NCI-H187 treated with DMSO at 0.1 percent for 48 hours (cell line): ENCODE results near the gene SORL1.
"Not testable (repeated sequence)": the region's sequence is repeated elsewhere in the genome, so short reads cannot be mapped to it uniquely, and the experiment has no call there.

ENCODE experiments used
- DNase-seq: peaks from one replicate; lab custom pipeline; 2025; lab: John Stamatoyannopoulos, UW

Gene SORL1

DNA sequence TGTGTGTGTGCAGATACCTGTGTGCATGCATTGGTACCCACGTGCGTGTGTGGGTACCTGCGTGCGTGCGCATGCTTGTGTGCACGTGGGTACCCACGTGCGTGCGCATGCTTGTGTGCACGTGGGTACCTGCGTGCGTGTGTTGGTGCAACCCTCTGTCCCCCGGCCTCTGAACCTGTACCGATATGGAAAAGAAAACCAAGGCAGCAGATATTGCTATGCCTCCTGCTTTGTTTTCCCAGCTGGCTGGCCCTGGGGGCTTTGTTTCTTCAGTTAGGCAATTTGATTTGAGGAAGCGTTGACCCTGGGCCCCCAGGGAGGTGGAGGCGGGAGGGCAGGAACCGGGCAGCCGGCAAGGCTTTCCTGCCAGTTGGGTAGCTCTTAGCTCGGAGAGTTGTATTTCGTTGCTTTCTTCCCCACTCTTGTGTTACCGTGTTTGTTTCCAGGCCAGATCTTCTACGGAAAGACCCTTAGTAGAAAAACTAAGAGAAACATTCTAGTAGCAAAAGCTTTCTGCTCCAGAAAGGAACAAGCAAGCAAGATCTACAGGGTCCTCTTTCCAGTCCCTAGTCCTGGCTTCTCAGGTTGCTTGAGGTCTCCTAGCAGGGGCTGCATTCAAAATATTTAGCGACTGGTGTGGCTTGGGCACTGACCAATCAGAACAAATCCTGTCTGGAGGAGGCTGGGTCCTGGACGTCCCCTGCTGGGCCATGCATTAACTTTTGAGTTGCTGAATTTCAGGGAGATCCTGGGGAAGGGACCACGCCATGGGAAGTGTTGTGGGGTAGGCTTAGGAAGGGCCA, 27.0 kb downstream of the SORL1 start:
- DNase-seq: no peak

GRCh38 chr11:121479698-121480238, 27.7 kb downstream of the SORL1 start:
- no peak for DNase-seq

DNA sequence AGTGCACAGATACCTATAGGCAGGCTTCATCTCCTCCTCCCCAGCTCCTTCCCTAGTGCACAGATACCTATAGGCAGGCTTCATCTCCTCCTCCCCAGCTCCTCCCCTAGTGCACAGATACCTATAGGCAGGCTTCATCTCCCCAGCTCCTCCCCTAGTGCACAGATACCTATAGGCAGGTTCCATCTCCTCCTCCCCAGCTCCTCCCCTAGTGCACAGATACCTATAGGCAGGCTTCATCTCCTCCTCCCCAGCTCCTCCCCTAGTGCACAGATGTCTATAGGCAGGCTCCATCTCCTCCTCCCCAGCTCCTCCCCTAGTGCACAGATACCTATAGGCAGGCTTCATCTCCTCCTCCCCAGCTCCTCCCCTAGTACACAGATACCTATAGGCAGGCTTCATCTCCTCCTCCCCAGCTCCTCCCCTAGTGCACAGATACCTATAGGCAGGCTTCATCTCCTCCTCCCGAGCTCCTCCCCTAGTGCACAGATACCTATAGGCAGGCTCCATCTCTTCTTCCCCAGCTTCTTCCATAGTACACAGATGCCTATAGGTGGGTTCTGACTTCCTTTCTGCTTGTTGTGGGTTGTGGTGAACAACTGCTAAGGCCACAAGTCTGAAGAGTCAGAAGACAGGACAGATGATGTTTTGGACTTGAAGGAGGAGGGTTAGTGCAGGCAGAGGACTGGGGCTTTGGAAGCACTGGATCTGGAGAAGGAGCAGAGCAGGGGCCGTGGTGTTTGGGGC, 29.5 kb downstream of the SORL1 start:
- DNase-seq: not testable (repeated sequence)

DNA sequence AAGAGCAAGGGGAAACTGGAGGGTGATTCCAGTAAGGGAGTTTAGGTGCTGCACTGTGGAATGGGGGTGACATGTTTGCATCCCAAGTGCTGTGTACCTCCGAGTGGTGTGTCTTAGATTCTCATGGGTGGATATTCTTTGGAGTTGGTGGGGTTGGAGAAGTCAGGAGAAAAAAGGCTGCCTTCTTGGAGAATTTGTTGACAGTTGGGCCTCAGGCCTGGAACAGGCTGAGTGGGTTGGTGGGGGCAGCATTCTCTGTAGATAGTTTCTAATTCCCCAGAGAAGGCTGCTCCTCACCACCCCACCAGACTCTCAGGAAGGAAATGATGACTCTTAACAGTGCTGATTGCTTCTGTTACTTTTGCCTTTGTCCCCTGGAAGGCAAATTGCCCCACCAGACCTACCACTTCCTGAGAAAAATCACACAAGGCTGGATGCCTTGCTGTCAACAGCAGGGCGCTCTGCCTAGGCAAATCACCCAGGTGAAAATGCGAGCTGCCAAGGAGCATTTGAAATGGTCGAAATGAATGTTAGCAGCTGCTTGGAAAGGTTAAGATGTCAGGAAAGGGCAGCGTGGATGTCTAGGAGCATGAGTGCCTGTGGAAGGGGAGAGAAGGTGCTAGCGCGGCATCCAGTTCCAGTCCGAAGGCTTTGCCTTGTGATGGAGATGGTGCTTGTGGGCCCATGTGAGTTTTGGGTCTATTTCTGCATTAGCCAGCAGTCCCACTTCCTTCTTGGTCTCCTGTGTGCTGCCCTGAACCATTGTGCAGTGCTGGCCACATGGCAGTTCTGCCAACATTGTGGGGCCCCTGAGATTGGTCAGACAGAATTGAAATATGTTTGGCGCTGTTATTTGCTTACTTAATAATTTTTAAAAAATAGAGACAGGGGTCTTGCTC, 30.4 kb downstream of the SORL1 start:
- no peak for DNase-seq

DNA sequence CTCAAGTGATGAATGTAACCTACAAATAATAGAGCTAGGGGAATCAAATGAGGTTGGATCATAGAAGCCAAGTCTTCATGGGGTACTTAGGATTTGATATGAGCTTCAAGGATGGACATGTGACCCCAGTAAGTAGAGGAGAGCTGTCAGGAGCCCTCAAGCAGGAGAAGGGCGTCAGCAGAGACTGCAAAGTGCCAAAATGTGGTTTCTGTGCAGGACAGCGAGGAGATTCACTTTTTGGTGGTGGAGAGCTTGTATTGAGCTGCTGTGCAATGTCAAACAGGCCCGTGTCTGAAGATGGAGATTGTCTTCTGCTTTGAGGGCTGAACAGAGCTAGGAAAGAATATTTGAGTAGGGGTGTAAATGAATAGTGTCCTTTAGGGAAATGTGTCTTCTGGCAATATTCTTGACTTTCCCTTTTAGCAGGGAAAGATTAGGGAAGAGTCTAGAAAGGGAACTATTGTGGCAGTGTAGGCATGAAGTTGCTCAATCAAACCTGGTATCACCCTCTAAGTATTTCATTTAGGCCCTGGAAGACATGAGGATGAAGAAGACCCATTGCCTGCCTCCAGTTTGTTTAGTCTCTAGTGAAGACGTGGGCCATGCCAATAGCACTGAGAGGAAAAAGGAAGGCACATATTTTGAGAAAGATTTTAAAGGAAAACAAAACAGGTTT, 31.8 kb downstream of the SORL1 start:
- DNase-seq: no peak

- no peak for DNase-seq
Observed at GRCh38 chr11:121485216-121485615, 33.1 kb downstream of the SORL1 start.

DNA sequence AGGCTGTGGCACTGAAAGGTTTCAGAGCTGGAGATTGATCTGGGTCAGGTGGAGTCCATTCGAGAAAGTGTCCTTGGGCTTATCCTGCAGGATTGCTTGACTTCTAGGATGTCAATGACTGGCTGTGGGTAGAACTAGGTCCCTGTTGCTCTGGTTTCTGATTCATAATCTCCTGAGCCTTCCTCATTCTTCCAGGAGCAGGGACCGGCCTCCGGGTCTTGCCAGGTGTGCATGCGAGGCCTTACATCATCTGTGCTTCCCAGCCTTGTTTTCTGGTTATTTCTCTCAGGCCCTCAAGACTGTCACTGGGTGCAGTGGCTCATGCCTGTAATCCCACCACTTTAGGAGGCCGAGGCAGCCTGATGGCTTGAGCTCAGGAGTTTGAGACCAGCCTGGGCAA, 33.9 kb downstream of the SORL1 start:
- DNase-seq: no peak

GRCh38 chr11:121487191-121487590, 35.1 kb downstream of the SORL1 start:
- peak; percentile 35 for DNase-seq

DNA sequence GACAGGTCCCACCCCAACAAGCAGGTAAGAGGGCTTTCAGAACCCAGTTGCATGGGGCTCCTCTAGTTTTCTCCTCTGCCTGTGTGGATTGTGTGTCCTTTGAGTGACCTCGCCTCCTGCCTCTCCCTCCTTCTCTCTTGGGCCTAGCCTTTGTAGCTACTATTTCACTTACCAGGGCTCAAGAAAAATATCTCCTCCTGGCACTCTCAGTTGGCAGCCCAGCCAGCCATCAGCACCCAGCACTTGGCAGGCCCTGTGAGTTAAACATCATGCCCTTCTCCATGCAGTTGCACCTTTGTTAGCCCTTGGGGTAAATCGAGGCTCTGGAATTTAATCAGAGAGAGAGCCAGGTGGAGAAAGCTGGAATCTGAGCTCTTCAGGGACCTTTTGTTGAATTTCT, 36.1 kb downstream of the SORL1 start:
- no peak for DNase-seq

GRCh38 chr11:121488641-121489040, 36.5 kb downstream of the SORL1 start:
- no peak for DNase-seq

- no peak for DNase-seq
Observed at GRCh38 chr11:121489823-121490222, 37.7 kb downstream of the SORL1 start.

DNA sequence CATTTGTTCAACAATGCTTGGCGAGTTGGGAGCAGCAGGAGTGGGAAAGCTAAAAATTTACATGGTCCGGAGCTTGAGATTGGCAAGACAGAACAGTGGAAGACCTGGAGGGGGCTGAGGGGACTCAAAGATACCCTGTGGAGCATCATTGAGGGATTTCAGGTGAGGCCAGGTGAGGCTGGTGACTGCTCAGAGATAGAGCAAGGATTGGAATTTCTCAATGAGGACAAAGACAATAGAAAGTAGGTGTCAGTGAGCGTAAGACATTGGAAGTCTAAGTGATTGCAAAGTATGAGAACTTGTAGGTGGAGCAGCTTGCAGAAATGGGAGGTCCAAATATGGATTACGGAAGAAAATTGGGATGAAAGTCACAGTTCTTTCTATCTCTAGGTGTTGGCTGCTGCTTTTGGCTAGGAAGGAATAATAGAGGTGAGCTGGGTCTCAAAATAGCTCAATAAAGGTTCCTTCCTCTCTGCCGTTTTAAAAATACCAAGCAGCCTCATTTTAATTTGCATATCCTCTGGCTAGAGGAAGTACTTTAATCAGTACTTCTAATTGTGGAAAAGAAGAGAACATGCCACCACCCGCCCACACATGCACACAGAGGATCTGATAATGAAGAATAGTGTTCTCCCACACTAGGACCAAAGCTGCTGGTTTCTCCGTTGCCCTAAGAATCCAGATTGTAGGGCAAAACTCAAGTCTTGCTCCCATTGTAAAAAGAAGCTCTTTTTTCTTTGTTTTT, 42.4 kb downstream of the SORL1 start:
- no peak for DNase-seq

DNA sequence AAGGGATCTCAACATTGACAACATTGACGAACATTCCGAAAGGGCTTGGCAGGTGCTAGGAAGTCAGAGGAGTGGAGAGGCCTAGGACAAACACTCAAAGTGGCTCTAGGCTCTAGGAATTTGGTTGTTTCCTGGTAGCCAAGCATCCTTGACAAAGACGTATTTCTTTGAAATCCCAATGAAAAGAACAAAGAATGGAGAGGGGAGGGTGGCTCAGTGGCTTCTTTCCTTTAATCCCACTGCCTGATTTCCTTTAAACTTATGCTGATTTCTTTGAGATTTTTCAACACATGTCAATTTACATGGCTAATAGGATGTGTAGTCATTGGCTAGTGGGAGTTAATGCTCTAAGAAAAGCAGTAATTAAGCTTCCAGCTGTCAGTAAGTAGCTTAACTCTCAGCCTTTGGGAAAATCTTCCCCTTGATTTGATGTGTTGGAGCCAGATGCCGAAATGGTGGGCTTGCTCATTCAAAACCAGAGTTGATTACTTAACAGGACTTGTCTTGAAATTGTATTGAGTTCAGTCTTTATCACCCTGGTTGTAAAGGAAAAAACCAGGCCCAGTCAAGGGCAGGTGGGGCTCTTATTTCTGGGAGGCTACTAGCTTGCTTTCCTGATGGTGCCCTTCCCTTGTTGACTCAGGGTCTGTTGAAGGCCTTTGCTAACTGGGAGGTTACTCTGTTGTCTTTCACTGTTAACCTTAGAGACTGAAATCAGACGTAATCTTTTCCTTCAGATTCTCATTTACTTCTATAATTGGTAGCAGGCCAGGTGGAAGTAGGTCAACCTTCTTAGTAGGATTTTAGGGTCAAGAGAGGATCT, 45.3 kb downstream of the SORL1 start:
- DNase-seq: no peak

DNA sequence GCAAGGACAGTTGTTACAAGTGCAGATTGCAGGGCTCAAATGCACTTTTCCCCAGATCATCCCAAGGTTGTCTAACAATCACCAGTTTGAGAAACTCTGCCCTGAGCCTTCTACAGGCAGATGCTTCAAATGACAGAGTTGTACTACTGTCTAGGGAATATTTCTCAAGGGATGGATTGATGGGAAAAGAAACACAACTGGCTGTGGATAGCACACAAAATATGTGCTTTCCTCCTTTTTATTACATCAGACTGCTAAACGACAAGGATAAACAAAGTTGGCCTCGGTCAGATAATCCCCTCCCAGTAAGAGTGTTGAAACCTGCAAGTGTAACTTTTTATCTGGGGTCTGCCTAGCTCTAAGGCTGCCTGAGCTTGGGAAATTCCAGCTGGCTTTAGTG, 47.3 kb downstream of the SORL1 start:
- no peak for DNase-seq

GRCh38 chr11:121500275-121500674, 48.2 kb downstream of the SORL1 start:
- DNase-seq: no peak

- no peak for DNase-seq
Observed at GRCh38 chr11:121500717-121501116, 48.6 kb downstream of the SORL1 start.

- DNase-seq: no peak
Observed at GRCh38 chr11:121503051-121503450, 50.9 kb downstream of the SORL1 start.

DNA sequence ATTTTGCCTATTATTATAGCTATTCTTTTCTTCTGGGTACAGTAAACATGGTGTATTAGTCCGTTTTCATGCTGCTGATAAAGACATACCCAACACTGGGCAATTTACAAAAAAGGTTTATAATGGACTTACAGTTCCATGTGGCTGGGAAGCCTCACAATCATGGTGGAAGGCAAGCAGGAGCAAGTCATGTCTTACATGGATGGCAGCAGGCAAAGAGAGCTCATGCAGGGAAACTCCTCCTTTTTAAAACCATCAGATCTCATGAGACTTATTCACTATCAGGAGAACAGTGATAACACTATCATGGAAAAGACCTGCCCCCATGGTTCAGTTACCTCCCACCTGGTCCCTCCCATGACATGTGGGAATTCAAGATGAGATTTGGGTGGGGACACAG, 54.1 kb downstream of the SORL1 start:
- not testable (repeated sequence) for DNase-seq

- no peak for DNase-seq
Observed at GRCh38 chr11:121508449-121508848, 56.3 kb downstream of the SORL1 start.

GRCh38 chr11:121510438-121510837, 58.3 kb downstream of the SORL1 start:
- no peak for DNase-seq
